Epithelial cell of proximal tubule (primary cell): ENCODE results near the gene RHBDL1. TPM values are rescaled to one million over a fixed set of nuclear protein-coding genes. Genes with fewer than 3 reads are reported as not detected.

Experiments used
- DNase-seq: peaks from one replicate; pipeline ENCODE4 v3.0.0-alpha.2; 2011; ENCODE audit warnings: low read depth
- H3K4me3 ChIP-seq: 2 replicates; pipeline ENCODE4 v1.5.1; 2011; ENCODE audit warnings: low read depth, mild to moderate bottlenecking, low read length
- CTCF ChIP-seq: conservative IDR thresholded peaks from 2 replicates; pipeline ENCODE4 v1.5.1; 2012; ENCODE audit warnings: low read depth, mild to moderate bottlenecking, low read length
- total RNA-seq: library from RNA; depleted of rRNA; stranded (reverse); fragments of >200 nt; gene quantifications from 2 replicates; pipeline ENCODE4 v1.2.3, GENCODE V29; 2015

RHBDL1 gene
- total RNA-seq, 1 donor from 2014 or later = 1.2 TPM

- no peak for DNase-seq
- no peak for TF ChIP-seq CTCF
- no peak overlapping the region for H3K4me3 ChIP-seq
Observed at GRCh38 chr16:633336-634050, 42.0 kb upstream of the RHBDL1 start.

GRCh38 chr16:634051-634670, 41.3 kb upstream of the RHBDL1 start:
- TF ChIP-seq CTCF = no peak
- no peak for DNase-seq
- no peak overlapping the region for H3K4me3 ChIP-seq

- TF ChIP-seq CTCF = no peak
- peak overlapping the region; percentile 81 for H3K4me3 ChIP-seq
- DNase-seq = no peak
Observed at GRCh38 chr16:634996-635395, 40.5 kb upstream of the RHBDL1 start.

GRCh38 chr16:635573-636205, 39.8 kb upstream of the RHBDL1 start:
- no peak for DNase-seq
- H3K4me3 ChIP-seq = peak overlapping the region; percentile 81
- no peak for TF ChIP-seq CTCF

GRCh38 chr16:636206-637080, 39.0 kb upstream of the RHBDL1 start, which contains the start of gene METTL26:
Gene METTL26, minus strand, starts transcription at chr16:636305. Its CDS starts 15 bp downstream, at chr16:636290.
- H3K4me3 ChIP-seq = peak within 1 kb of the TSS; percentile 81
- no peak for DNase-seq
- no peak for TF ChIP-seq CTCF

GRCh38 chr16:637081-638018, 38.1 kb upstream of the RHBDL1 start:
- H3K4me3 ChIP-seq = peak overlapping the region; percentile 81
- no peak for TF ChIP-seq CTCF
- no peak for DNase-seq
